GM03348 (cell line): ENCODE measurements around the gene CCL4.
"Not testable (repeated sequence)": the region's sequence is repeated elsewhere in the genome, so short reads cannot be mapped to it uniquely, and the experiment has no call there.

ENCODE experiments used
- DNase-seq: peaks from one replicate; pipeline ENCODE4 v3.0.0; 2012; ENCODE audit warnings: low spot score

The CCL4 gene

DNA sequence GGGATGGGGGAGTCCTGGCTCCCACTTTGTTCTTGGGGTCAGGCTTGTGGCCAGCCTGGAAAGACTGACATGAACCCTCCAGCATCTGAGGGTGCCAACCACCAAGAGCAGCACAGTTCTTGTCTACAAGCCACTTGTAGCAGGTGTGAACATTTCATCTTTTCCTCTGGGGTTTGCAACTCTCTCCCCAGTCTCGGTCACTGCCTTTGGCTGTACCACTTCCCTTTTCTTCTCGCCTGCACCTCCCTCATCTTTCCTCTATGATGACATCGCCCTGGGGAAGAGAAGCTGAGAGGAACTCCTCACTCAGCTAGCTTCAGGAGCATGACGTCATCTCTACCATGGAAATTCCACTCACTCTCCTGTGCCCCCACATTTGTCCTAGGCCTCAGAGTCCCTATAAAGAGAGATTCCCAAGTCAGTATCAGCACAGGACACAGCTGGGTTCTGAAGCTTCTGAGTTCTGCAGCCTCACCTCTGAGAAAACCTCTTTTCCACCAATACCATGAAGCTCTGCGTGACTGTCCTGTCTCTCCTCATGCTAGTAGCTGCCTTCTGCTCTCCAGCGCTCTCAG is at the start of gene CCL4:
TSS of gene CCL4 (plus strand) at position 427 of the 575 bp plus-strand sequence. CDS start at position 506, 79 bp downstream.
- not testable (repeated sequence) for DNase-seq

DNA sequence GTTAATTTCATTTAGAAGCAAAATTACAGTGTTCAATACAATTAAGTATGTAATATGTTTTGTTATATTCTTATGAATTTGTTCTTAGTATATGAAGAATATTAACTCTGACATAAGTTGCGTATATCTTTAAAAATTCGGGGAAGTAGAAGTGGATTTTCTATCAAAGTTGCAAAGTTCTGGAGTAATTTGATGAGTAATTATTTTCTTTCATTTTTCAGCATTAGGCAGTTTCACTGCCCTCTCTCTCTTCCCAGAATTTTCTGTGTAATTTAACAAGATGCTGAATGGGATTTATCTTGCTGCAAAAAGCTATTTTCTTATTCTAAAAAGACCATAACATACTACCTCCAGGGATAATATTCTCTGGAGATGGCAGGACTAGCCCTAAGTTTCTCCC is 48.5 kb upstream of the CCL4 start:
- no peak for DNase-seq

DNA sequence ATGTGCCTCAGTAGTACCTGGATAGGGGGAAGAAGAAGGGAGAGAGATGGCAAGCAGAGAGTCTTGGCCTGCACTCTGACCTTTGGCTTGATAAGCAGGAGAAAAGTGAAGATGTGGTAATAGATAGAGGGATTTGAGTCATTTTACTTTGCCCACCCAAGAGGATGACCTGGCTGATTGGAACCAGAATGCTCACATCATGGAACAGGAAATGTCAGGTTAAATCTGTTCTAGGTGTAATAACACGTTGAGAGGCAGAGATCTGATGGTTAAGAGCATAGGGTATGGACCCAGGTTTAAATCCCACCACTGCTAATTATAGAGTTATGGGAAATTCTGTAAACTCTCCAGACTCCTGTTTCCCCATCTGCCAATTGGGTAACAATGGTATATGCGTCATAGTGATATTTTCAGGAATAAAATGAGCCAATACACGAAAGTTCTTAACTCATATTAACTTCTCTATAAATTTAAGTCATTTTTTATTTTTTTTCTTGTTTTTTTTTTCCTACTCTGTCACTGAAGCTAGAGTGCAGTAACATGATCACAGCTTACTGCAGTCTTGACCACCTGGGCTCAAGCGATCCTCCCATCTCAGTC is 47.6 kb upstream of the CCL4 start:
- DNase-seq = no peak

DNA sequence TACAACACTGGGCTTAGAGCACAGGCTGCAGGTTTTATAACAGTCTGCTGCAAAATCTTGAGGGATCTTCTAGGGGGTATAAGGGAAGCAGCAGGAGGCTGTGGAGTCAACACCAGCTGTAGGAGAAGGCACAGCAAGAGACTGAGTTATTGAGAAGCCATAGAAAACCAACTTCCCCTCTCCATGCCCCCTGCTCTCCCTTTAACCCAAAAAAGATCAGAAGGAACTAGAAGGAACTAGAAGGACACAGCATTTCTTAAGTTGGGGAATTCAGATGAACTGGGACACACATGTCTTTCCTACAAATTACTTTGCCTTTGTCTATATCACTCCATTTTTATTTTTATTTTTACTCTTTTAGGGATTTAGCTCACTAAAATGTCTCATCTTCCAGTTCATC is 45.7 kb upstream of the CCL4 start:
- DNase-seq = no peak

GRCh38 chr17:36059406-36059805 is 44.2 kb upstream of the CCL4 start:
- DNase-seq = no peak

DNA sequence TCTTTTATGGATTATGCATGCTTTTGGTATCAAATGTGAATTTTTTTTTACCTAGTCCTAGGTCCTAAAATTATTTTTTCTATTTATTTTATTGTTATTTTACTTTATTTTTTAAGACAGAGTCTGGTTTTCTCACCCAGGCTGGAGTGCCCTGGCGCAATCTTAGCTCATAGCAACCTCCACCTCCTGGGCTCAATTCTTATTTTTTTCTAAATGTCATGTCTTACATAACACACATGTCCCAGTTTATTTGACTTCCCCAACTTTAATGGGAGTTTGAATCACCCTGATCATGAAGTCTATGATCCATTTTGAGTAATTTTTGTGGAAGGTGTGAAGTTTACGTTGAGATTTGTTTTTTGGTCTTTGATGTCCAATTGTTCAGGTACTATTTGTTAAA is 42.8 kb upstream of the CCL4 start:
- DNase-seq = no peak

GRCh38 chr17:36063786-36064541 is 39.7 kb upstream of the CCL4 start, which contains the start of gene CCL18:
CCL18 (plus strand) TSS chr17:36064272; CDS start chr17:36064343, 71 bp downstream.
- DNase-seq = no peak

- DNase-seq = no peak
Measured at GRCh38 chr17:36066365-36066985, 37.2 kb upstream of the CCL4 start.

- no peak for DNase-seq
Measured at GRCh38 chr17:36068524-36068923, 35.1 kb upstream of the CCL4 start.

GRCh38 chr17:36069136-36069535 is 34.5 kb upstream of the CCL4 start:
- DNase-seq = no peak

DNA sequence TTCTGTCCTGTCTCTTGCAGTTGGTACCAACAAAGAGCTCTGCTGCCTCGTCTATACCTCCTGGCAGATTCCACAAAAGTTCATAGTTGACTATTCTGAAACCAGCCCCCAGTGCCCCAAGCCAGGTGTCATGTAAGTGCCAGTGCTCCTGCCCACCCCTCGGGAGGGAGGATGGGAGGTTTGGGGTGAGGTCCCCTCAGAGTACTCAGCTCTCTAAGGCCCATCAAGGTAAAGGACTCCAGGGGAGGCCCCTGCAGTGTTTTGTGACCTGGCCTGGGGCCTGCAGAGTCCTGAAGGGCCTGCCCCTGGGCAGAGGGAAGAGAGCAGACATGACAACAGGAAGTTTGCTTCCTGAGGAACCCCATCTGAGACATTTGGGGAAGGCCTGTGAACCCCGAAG is 33.2 kb upstream of the CCL4 start:
- DNase-seq = no peak

DNA sequence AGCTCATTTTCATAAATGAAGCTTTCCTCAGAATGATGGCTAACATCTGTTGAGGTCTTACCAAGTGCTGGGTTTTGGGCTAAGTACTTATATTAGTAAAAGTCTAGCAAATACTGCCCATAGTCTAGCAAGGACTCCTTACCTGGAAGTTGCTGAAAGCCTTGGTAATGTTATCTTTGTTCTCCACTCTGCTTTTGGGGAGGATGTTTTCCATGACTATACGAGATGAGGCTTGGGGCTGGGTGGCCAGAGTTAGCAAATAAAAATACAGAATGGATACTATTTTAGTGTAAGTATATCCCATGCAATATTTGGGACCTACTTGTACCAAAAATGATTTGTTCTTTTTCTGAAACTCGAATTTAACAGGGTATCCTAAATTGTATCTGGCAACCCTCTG is 31.9 kb upstream of the CCL4 start:
- no peak for DNase-seq

DNA sequence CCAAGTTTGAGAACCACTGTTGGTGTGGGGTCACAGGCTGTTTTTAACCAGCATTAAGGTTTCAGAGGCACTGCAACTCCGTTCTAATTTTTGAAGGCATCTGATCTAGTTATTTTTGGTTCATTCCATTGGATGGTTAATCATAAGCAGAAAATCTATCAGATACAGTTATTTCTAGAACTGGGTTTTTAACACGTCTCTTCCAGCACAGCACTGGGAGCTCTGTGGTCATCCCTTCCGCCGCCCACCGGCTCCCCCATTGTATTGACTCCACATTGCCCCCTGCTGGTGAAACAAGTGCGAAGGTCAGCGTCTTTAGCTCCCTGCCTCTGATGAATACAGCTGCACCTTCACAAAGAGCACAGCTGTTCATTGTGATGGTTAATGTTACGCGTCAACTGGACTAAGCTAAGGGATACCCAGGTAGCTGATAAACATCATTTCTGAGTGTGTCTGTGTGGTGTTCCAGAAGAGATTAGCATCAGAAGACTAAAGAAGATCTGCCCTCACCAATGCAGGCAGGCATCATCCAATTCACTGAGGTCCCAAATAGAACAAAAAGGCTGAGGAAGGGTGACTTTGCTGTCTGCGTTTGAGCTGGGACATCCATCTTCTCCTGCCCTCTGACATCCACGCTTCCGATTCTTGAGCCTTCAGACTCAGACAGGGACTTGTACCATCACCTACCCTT is 31.1 kb upstream of the CCL4 start:
- DNase-seq = peak; percentile 54

DNA sequence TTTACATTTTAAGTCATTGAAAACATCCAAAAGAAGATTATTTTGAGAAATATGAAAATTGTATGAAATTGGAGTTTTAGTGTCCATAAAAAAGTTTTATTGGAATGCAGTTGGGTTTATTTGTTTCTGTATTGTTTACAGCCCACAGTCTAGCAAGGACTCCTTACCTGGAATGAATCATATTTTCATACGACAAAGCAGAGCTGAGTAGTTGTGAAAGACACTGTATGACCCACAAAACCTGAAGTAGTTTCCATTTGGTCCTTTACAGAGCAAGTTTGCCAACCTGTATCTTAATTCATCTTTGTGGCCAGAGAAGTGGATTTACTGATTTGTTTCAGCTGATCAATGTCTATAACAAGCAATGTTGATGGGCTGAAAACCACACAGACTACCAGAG is 29.3 kb upstream of the CCL4 start:
- DNase-seq = no peak

DNA sequence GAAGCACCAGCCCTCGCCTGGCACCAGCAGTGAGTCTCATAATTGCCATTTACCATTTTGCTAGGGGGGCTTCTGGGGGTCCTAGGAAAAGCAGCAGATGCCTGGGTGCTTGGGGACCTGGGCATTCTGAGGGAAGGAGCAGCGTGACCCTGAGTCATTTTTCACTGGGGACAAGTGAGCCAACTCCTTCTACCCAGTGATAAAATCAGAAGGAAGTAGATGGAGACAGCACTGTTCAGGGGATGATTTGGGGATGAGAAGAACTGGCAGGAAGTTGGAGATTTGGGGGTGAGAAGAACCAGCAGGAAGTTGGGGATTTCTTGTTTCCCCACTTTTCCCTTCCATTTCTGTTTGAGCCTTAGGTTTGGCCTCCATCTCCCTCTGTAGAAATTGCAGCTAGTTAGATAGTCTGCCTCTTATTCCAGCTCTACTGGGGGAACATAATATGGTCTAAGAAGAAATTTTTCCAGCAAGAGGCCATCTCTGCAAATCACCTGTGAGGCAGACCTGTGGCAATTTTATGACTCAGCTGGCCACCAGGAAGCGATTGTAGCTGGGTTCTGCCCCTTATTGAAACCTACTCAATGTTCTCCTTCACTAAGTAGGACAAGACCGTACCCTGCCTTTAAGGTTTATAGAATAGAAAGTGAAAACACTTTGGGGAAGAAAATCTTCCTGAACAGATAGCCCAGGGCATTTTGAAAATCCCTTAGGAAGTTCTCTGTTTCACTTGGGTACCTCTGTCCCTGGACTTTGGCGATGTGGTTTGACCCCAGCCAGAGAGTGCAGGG is 21.8 kb upstream of the CCL4 start:
- not testable (repeated sequence) for DNase-seq

GRCh38 chr17:36082482-36083120 is 21.0 kb upstream of the CCL4 start:
- not testable (repeated sequence) for DNase-seq

GRCh38 chr17:36083691-36084090 is 19.9 kb upstream of the CCL4 start:
- DNase-seq = not testable (repeated sequence)

DNA sequence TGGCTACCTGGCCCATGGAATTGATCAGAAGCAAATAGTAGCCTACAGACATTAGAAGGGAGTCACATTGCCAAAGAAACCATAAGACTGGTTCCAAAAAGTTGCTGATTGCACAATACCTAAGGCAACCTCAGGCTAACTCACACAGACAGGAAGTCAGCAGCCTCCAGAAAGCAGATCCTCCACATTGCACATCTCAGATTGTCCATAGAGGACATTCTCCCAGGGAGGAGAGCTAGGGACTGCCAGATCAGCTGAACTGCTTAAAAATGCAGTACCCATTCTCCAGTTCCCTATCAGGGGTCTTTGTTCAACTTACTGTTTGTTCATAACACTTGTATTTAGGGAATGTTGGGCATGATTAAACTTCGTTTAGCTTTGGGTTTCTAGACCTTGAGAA is 17.9 kb upstream of the CCL4 start:
- DNase-seq = no peak

- no peak for DNase-seq
Measured at GRCh38 chr17:36086791-36087190, 16.8 kb upstream of the CCL4 start.

GRCh38 chr17:36087471-36087870 is 16.2 kb upstream of the CCL4 start:
- DNase-seq = not testable (repeated sequence)
